HG03558 (cell line): ENCODE measurements around the gene CHMP6.

Experiments used
- ATAC-seq: cut with Tn5 transposase; IDR thresholded peaks from one replicate; pipeline ENCODE4 v1.9.1; 2021; ENCODE audit warnings: moderate number of reproducible peaks; ENCODE audit not compliant: unreplicated experiment; ENCODE audit errors: extremely low read depth

The CHMP6 gene

DNA sequence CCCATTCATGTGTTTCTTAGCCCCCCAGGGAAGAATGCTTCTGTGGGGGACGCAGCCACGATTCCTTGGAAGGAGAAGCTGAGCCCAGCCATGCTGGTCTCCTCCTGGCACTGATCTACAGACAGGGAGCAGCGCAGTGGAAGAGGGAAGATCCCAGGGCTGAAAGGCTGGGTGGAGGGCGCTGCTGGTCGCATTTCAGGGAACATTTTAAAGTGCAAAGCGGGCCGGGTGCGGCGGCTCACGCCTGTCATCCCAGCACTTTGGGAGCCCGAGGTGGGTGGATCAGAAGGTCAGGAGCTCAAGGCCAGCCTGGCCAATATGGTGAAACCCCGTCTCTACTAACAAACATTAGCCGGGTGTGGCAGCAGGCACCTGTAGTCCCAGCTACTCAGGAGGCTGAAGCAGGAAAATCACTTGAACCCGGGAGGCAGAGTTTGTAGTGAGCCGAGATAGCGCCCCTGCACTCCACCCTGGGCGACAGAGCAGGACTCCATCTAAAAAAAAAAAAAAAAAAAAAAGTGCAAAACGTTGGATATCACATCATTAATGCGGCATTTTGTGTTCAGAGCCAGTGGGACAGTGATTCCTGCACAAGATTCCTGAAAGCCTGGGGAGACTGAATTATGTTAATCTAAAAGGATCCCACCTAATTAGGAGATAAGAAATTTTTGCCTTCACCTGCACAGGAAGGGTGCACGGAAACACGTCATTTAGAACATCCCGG, 558 bp upstream of the CHMP6 start:
- no peak for ATAC-seq

- ATAC-seq, result no peak
Observed at GRCh38 chr17:80992077-80992947, 671 bp downstream of the CHMP6 start.

- ATAC-seq, result no peak
Observed at GRCh38 chr17:80992948-80993624, 1.4 kb downstream of the CHMP6 start.

DNA sequence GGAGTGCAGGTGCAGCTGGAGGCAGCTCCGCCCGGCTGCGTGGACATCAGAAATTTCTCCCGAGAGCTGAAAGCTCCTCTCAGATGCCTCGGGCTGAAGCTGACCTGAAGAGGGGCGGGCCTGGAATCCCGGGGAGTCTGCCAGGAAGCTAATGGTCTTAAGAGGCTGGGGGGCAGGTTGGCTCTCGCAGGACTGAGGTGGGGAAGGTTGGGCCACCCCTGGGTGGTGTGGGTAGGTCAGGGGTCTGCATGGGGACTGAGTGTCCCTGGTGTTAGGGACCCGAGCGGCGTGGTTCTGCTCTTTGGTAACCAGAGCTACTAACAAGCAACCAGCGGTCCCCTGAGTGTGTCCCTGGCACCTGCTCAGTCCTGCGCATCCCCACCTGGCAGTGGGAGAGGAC, 3.5 kb downstream of the CHMP6 start:
- ATAC-seq, result no peak

- ATAC-seq, result no peak
Observed at GRCh38 chr17:80996422-80997305, 5.0 kb downstream of the CHMP6 start.

- ATAC-seq, result no peak
Observed at GRCh38 chr17:80997424-80998117, 5.9 kb downstream of the CHMP6 start.

GRCh38 chr17:80998118-80998747, 6.6 kb downstream of the CHMP6 start:
- ATAC-seq, result no peak

DNA sequence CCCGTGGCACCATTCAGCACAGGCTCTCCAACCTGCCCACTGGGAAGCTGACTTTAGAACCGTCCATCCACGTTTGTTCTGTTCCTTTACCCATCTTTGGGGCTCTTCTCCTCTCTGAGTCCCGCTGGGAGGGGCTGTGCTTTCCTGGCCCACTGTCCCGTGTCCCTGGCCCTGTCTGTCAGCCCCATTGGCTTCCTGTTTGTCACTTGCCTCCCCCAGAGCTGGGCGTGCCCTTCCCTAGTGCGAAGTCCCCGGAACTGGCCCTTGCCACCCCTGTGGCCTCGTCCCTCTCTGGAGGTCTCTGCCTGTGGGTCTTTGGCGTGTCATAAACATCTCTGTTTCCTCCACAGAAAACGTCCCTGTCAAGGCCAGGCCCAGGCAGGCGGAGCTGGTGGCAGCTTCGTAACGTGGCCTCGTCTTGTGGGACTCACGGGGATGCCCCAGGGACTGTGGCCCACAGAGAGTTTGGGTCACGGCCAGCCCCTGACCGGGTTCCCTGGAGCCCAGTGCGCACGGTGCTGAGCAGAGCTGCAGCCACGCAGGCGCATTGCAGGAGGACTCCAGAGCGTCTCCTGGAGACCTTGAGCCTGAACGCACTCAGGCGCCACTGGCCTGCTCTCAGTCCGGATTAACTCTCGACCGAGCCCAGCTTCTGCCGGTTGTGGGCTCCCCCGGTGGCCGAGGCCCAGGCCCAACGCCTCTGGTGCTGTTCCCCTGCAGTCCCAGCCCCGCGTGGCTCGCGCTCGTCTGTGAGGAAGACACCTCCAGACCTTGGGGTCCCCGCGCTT, 7.3 kb downstream of the CHMP6 start:
- no peak for ATAC-seq

DNA sequence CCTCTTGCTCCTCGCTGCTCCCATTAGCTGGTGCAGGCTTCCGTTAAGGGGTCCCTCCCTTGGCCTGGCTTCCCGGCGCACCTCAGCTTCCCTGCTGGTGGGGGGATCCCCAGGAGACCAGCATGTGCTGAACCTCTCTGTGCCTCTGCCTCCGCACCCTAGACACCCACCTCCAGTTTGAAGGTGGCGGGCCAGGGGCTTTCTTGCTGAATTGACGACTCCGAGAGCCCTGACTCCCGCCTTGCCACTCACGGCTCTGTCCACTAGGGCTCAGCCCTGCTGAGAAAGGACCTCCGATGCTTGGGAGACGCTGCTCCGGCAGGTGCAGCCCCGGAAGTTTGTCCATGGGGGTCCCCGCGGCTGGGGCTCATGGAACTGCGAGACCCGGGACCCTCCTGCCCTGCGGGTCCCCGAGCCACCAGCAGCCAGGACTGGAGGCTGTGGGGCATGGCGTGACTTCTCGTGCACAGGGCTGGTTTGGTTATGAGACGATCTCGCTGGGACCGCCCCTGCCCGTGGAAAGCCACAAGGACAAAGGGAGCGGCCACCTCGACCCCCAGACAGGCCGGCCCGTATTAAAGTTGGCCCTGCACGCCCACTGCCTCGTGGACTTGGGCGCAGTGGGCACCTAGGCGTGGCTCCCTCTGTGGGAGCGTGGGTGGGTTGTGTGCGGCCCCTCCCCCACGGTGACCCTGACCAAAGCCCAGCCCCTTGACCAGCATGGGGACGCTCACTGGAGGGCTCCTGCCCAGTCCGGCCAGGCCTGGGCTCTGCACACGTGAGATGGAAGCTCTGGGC, 8.1 kb downstream of the CHMP6 start:
- no peak for ATAC-seq

DNA sequence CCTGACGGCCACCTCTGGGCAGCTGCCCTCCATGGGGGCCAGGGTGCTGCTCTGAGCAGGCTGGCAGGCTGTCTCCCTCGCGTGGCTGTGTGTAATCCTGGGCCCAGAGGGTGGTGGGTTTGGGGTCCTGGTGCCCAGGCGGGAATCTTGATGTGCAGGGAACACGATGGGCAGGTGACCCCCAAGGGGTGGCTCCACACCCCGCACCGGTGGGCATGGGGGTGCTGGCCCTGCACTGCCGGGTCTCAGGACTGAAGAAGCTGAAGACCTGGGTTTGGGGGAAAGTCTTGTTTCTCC, 8.6 kb downstream of the CHMP6 start:
- no peak for ATAC-seq

DNA sequence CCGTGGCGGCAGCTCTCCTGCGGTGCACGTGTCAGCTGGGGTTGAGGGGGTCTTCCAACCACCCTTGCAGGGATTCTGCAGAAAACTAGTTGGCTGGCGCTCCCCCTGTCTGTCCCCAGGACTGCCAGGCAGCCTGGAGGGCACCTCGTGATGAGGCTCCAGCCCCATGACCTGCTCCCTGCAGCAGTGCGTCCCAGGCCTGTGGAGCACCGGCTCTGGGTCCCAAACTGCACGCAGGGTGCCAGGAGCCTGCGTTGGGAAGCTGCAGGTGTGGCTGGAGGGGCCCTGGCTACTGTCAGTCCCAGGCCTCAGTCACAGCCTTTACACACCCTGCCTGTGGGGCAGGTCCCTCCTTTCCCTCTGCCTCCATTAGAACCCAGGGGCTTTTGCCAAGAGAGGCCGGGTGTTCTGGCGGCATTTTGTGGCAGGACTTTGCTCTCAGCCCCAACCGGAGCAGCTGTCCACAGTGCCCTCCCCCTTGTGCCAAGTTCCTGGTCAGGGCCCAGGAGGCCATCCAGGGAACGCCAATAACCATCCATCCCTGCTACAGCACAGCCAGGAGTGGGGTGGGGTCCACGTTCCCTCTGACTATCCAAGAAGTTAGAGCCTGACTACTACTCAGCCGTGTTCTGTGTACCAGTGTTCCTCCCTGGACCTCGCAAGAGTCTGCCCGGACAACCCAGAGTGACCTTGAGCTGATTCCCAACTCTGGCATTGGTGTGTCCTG, 9.2 kb downstream of the CHMP6 start:
- ATAC-seq, result no peak

- ATAC-seq, result no peak
Observed at GRCh38 chr17:81002013-81002384, 10.4 kb downstream of the CHMP6 start.

- no peak for ATAC-seq
Observed at GRCh38 chr17:81002409-81003361, 11.0 kb downstream of the CHMP6 start.

GRCh38 chr17:81003711-81004475, 12.3 kb downstream of the CHMP6 start:
- ATAC-seq, result no peak

DNA sequence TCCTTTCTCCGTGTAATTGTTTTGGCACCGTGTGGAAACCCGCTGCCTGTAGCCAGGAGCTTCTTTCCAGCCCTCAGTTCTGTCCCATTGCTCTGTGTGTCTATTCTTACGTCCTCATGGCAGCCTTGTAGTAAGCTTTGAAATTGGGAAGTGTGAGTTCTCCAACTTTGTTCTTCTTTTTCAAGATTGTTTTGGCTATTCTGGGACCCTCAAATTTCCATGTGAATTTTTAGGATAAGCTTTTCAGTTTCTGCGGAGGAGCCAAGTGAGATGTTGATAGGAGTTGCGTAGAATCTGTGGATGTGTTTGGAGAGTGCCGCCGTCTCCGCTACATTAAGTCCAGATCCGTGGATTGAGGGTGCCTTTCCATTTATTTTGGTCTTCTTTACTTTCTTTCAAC, 15.2 kb downstream of the CHMP6 start:
- ATAC-seq, result no peak
